Activated effector memory CD4-positive, alpha-beta T cell treated with anti-CD3 and anti-CD28 coated beads, Interleukin-2, amount 50 U/mL, for 16 hours (primary cell): ENCODE data around the gene VANGL2.

ENCODE experiments used
- DNase-seq: peaks from one replicate; pipeline ENCODE4 v3.0.0-alpha.2; 2020

VANGL2 gene

GRCh38 chr1:160400223-160400645, at the start of gene VANGL2:
TSS of gene VANGL2 (plus strand) at chr1:160400564. CDS start at chr1:160415838, 15,274 bp downstream.
- peak; percentile 71 for DNase-seq

GRCh38 chr1:160351629-160352028, 48.7 kb upstream of the VANGL2 start:
- DNase-seq, result no peak

GRCh38 chr1:160352555-160352954, 47.8 kb upstream of the VANGL2 start:
- DNase-seq, result no peak

GRCh38 chr1:160353223-160353622, 47.1 kb upstream of the VANGL2 start:
- DNase-seq, result no peak

GRCh38 chr1:160354388-160354985, 45.9 kb upstream of the VANGL2 start:
- DNase-seq, result no peak

GRCh38 chr1:160357286-160358002, 42.9 kb upstream of the VANGL2 start:
- DNase-seq, result no peak

- no peak for DNase-seq
Observed at GRCh38 chr1:160358073-160358472, 42.3 kb upstream of the VANGL2 start.

- DNase-seq, result no peak
Observed at GRCh38 chr1:160359559-160360226, 40.7 kb upstream of the VANGL2 start.

GRCh38 chr1:160360227-160360695, 40.1 kb upstream of the VANGL2 start:
- no peak for DNase-seq

GRCh38 chr1:160361199-160361598, 39.2 kb upstream of the VANGL2 start:
- no peak for DNase-seq

- no peak for DNase-seq
Observed at GRCh38 chr1:160361814-160362167, 38.6 kb upstream of the VANGL2 start.

GRCh38 chr1:160362168-160362957, 38.0 kb upstream of the VANGL2 start:
- DNase-seq, result no peak

GRCh38 chr1:160363010-160363409, 37.4 kb upstream of the VANGL2 start:
- no peak for DNase-seq

- DNase-seq, result no peak
Observed at GRCh38 chr1:160363951-160364735, 36.2 kb upstream of the VANGL2 start.

GRCh38 chr1:160365325-160365724, 35.0 kb upstream of the VANGL2 start:
- DNase-seq, result no peak

GRCh38 chr1:160366731-160367515, 33.4 kb upstream of the VANGL2 start, which contains the start of gene NHLH1:
TSS of gene NHLH1 (plus strand) at chr1:160367071. CDS start at chr1:160370732, 3,661 bp downstream.
- no peak for DNase-seq

- DNase-seq, result no peak
Observed at GRCh38 chr1:160367516-160367900, 32.9 kb upstream of the VANGL2 start.

- DNase-seq, result no peak
Observed at GRCh38 chr1:160367934-160368923, 32.1 kb upstream of the VANGL2 start.

GRCh38 chr1:160369087-160369486, 31.3 kb upstream of the VANGL2 start:
- DNase-seq, result no peak
